B cell (primary cell): Measurements from ENCODE around the gene HPN. TPM values are rescaled to one million over a fixed set of nuclear protein-coding genes. Genes with fewer than 3 reads are reported as not detected.
A peak's percentile ranks its signal among the peaks of the same experiment; 100 is the strongest.
"Not testable (repeated sequence)": the region's sequence is repeated elsewhere in the genome, so short reads cannot be mapped to it uniquely, and the experiment has no call there.

ENCODE experiments used
- ATAC-seq: fragments of 200-7000 bp; cut with Tn5 transposase; one replicate; pipeline ENCODE4 v1.10.0; 2021; ENCODE audit warnings: low read depth, mild to moderate bottlenecking, moderate number of reproducible peaks, moderate library complexity
- CTCF ChIA-PET: fragments of 350-600 bp; sonication (Branson Sonifier 250); formaldehyde crosslinking; loops from one replicate; lab custom pipeline; 2021; ENCODE audit warnings: antibody characterized with exemption, inconsistent platforms; lab: Charles Lee
- POLR2A ChIA-PET: fragments of 350-600 bp; sonication (Branson Sonifier 250); formaldehyde crosslinking; loops from one replicate; lab custom pipeline; 2021; ENCODE audit warnings: antibody characterized with exemption; lab: Charles Lee
- DNase-seq: peaks from one replicate; pipeline ENCODE4 v3.0.0; 2013
- H2AFZ ChIP-seq: 2 replicates; pipeline ENCODE4 v1.6.1; 2012; ENCODE audit warnings: mild to moderate bottlenecking, low read depth, low read length; ENCODE audit not compliant: insufficient read depth, poor library complexity, severe bottlenecking
- H3K27ac ChIP-seq, 2 donors: 1 replicate in 1 of 2; 2 replicates in 1 of 2; pipeline ENCODE4 v1.5.1; 2012 to 2013; ENCODE audit warnings: low read length in 2 of 2, mild to moderate bottlenecking in 2 of 2, moderate library complexity in 1 of 2
- H3K27me3 ChIP-seq, 4 experiments: fragments of 200-600 bp in 1 of 4; sonication (generic) in 1 of 4; replicated peaks in 1 of 4; 1 replicate in 2 of 4; 2 replicates in 2 of 4; pipeline versions ENCODE4 v1.6.1 to v1.7.0; 2013 to 2016; ENCODE audit warnings: low read length in 3 of 4, mild to moderate bottlenecking in 2 of 4, mixed read lengths in 1 of 4, moderate library complexity in 1 of 4; ENCODE audit not compliant: insufficient read depth in 4 of 4, control insufficient read depth in 3 of 4; ENCODE audit errors: control extremely low read depth in 1 of 4
- H3K36me3 ChIP-seq, 2 experiments: replicated peaks in 1 of 2; 1 replicate in 1 of 2; 2 replicates in 1 of 2; pipeline versions ENCODE4 v1.6.1 to v1.7.1; 2013; ENCODE audit warnings: low read length in 1 of 2; ENCODE audit not compliant: insufficient read depth in 2 of 2, control insufficient read depth in 1 of 2; ENCODE audit errors: control extremely low read depth in 1 of 2, extremely low read depth in 1 of 2
- H3K4me1 ChIP-seq, 2 donors: fragments of 200-600 bp in 1 of 2; sonication (generic) in 1 of 2; 1 replicate in 1 of 2; 2 replicates in 1 of 2; pipeline versions ENCODE4 v1.5.1 to v1.6.1; 2013 to 2017; ENCODE audit warnings: low read length in 2 of 2; ENCODE audit not compliant: control insufficient read depth in 2 of 2, insufficient read depth in 2 of 2
- H3K4me2 ChIP-seq: replicated peaks from 2 replicates; pipeline ENCODE3; 2012; ENCODE audit warnings: mild to moderate bottlenecking, low read depth, low read length; ENCODE audit not compliant: poor library complexity, severe bottlenecking
- H3K4me3 ChIP-seq, 5 experiments: fragments of 200-600 bp in 1 of 5; sonication (generic) in 1 of 5; 1 replicate in 3 of 5; 2 replicates in 2 of 5; pipeline versions ENCODE4 v1.5.1 to v1.7.0; 2011 to 2016; ENCODE audit warnings: low read length in 4 of 5, mild to moderate bottlenecking in 4 of 5, low read depth in 2 of 5, control low read depth in 1 of 5, moderate library complexity in 1 of 5; ENCODE audit not compliant: insufficient read depth in 1 of 5; ENCODE audit errors: control extremely low read depth in 1 of 5, extremely low read depth in 1 of 5
- H3K79me2 ChIP-seq: fragments of 200-600 bp; sonication (generic); one replicate; pipeline ENCODE4 v1.6.0; 2016; ENCODE audit warnings: low read length; ENCODE audit not compliant: control insufficient read depth, insufficient read depth
- H3K9ac ChIP-seq: fragments of 200-600 bp; sonication (generic); 2 replicates; pipeline ENCODE4 v1.6.1; 2017; ENCODE audit warnings: mild to moderate bottlenecking, low read length, moderate library complexity
- H3K9me3 ChIP-seq, 3 donors: one replicate each; pipeline versions ENCODE4 v1.6.1 to v1.7.1; 2013; ENCODE audit warnings: low read length in 2 of 3; ENCODE audit not compliant: control insufficient read depth in 2 of 3, insufficient read depth in 1 of 3; ENCODE audit errors: control extremely low read depth in 1 of 3
- H4K20me1 ChIP-seq: 2 replicates; pipeline ENCODE4 v1.6.0; 2012; ENCODE audit warnings: mild to moderate bottlenecking, low read length; ENCODE audit not compliant: insufficient read depth, control insufficient read depth, poor library complexity, severe bottlenecking
- H3K27ac Mint-ChIP-seq: one replicate; pipeline ENCODE4 v1.8.0; 2021; ENCODE audit warnings: mixed read lengths
- H3K27me3 Mint-ChIP-seq: one replicate; pipeline ENCODE4 v1.8.0; 2021; ENCODE audit warnings: mixed read lengths
- H3K4me1 Mint-ChIP-seq: one replicate; pipeline ENCODE4 v1.8.0; 2021; ENCODE audit warnings: mixed read lengths
- H3K4me3 Mint-ChIP-seq: one replicate; pipeline ENCODE4 v1.8.0; 2021; ENCODE audit warnings: mixed read lengths
- H3K9me3 Mint-ChIP-seq: one replicate; pipeline ENCODE4 v1.8.0; 2022; ENCODE audit warnings: mixed read lengths; ENCODE audit not compliant: insufficient read depth
- EZH2 ChIP-seq: IDR thresholded peaks from 2 replicates; pipeline ENCODE4 v1.6.1; 2012; ENCODE audit warnings: borderline replicate concordance, low read depth, mild to moderate bottlenecking, moderate library complexity, low read length; ENCODE audit not compliant: insufficient read depth, poor library complexity, severe bottlenecking
- WGBS: methylation state at CpG from one replicate; pipeline ENCODE4 v1.1.5; 2013; ENCODE audit warnings: missing lambda C conversion rate; ENCODE audit not compliant: insufficient coverage; 5-methylcytosine and 5-hydroxymethylcytosine counted together
- intact Hi-C: fragments of 100-400 bp; cut with micrococcal nuclease; formaldehyde crosslinking; loops from one replicate; pipeline ENCODE4 v1.10.0; 2022
- polyA plus RNA-seq: library from polyadenylated mRNA; depleted of rRNA; stranded (reverse); fragments of >200 nt; gene quantifications from 2 replicates; pipeline ENCODE4 v1.2.3, GENCODE V29; 2012
- total RNA-seq, 2 donors: library from RNA; stranded (reverse); fragments of 120-200 nt in 1 of 2; gene quantifications; 1 replicate in 1 of 2; 2 replicates in 1 of 2; pipeline versions ENCODE4 v1.2.3 to v1.2.4, GENCODE V29; 2013 to 2022

The HPN gene
- total and polyA plus RNA-seq, 2 donors (not counting 1 experiment from before 2014, with no cell fraction given) = 0.30 TPM; not detected in 1

DNA sequence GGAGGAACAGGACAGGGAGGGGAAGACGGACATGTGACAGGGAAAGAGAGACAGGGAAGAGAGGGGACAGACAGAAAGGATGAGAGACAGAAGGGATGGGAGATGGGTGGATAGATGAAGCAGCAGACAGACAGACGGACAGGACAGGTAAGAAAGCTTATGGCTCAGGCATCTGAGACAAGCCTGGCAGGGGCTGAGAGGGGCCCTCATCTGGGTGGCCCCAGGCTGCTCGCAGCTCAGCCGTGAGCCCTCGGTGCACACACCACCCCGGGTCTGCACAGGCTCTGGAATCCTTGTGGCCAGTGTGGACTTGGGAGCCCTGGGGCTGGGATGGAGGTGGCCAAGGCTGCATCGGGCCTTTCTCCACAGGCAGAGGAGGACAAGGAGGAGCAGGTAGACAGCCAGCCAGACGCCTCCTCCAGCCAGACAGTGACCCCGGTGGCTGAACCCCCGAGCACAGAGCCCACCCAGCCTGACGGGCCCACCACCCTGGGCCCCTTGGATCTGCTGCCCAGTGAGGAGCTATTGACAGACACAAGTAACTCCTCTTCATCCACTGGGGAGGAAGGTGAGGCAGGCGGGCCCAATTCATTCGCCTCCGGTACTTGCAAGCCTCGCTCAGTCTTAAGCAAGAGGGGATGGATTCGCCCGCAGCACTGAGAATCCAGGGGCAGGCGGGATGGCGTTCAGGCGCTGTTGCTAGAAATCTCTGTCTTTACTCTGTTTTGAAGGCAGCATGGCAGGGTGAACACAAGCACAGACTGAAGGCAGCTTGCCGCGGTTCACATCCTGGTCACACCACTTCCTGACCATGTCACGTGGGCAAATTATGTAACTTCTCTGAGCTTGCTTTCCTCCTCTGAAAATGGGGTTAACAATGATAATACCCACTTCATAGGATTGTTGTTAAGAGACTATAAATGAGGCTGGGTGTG is 27.4 kb upstream of the HPN start:
- no peaks in the 10 kb centered on the region for H3K9me3 ChIP-seq
- H3K27ac ChIP-seq = peak overlapping the region in 1 of 2 donors; percentile 42
- peak overlapping the region; percentile 54 for H3K4me2 ChIP-seq
- CTCF ChIA-PET = interaction anchor here (0.6 to 5.9 kb wide), 10 partner anchors 8 to 176 kb away, joined by 3 to 71 read pairs (median 4); partner anchors contain the start of gene ZNF30
- POLR2A ChIA-PET = no interaction called here
- Mint-ChIP-seq H3K4me3 (peak overlapping the region; percentile 29), H3K9me3 (no peaks in the 10 kb centered on the region), H3K4me1 (peaks cover 25% of the 10 kb centered on the region), H3K27me3 (no peaks in the 10 kb centered on the region), H3K27ac (peak overlapping the region; percentile 60)
- H3K27me3 ChIP-seq = no peaks in the 10 kb centered on the region
- intact Hi-C loops = loop anchor here (1.0 to 2.0 kb wide), 2 partner anchors 41 to 175 kb away; no protein-coding TSS in a partner anchor
- peaks cover 17 to 31% of the 10 kb centered on the region in 2 donors for H3K4me1 ChIP-seq
- peaks cover 14% of the 10 kb centered on the region for H4K20me1 ChIP-seq
- H3K36me3 ChIP-seq = peaks cover 1 to 66% of the 10 kb centered on the region in 2 experiments
- no peak overlapping the region for H2AFZ ChIP-seq
- TF ChIP-seq EZH2 = no peak
- peaks cover 3% of the 10 kb centered on the region for H3K79me2 ChIP-seq
- ATAC-seq (no peak), DNase-seq (peak; percentile 45)
- no peak overlapping the region for H3K9ac ChIP-seq
- 86% methylated on average over 19 of the region's 23 CpGs for WGBS
- H3K4me3 ChIP-seq = no peak overlapping the region

DNA sequence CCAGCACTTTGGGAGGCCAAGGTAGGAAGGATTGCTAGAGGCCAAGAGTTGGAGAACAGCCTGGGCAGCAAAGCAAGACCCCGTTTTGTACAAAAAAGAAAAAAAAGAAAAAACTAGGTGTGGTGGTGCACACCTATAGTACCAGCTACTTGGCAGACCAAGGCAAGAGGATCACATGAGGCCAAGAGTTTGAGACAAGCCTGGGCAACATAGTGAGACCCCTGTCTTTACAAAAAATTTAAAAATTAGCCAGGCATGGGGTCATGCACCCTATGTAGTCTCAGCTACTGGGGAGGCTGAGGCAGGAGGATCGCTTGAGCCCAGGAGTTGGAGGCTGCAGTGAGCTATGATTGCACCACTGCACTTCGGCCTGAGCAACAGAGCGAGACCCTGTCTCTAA is 26.7 kb upstream of the HPN start:
- peaks cover 25% of the 10 kb centered on the region for H3K4me1 Mint-ChIP-seq
- H3K9me3 Mint-ChIP-seq, intact Hi-C loops, H3K4me2 ChIP-seq, H3K4me3 Mint-ChIP-seq, POLR2A ChIA-PET, H3K79me2 ChIP-seq, H3K4me3 ChIP-seq, H2AFZ ChIP-seq, ATAC-seq, H3K9ac ChIP-seq, H3K9me3 ChIP-seq, H3K27me3 Mint-ChIP-seq, H3K27me3 ChIP-seq, DNase-seq: not testable (repeated sequence)
- H3K4me1 ChIP-seq = peaks cover 17 to 31% of the 10 kb centered on the region in 2 donors
- H3K27ac Mint-ChIP-seq = peak overlapping the region; percentile 60
- peak overlapping the region in 1 of 2 donors; percentile 8 for H3K27ac ChIP-seq
- peaks cover 12% of the 10 kb centered on the region for H4K20me1 ChIP-seq
- peaks cover 1 to 66% of the 10 kb centered on the region in 2 experiments for H3K36me3 ChIP-seq
- 90% methylated on average over 2 of the region's 4 CpGs for WGBS
- CTCF ChIA-PET = interaction anchor here (0.6 to 5.9 kb wide), 8 partner anchors 9 to 176 kb away, joined by 3 to 71 read pairs (median 4); no protein-coding TSS in a partner anchor
